ENCODE data around the gene WDR3. TPM values are rescaled to one million over a fixed set of nuclear protein-coding genes. Genes with fewer than 3 reads are reported as not detected.

Gene WDR3
- total RNA-seq, 1 experiment from 2014 or later: 30.7 TPM

DNA sequence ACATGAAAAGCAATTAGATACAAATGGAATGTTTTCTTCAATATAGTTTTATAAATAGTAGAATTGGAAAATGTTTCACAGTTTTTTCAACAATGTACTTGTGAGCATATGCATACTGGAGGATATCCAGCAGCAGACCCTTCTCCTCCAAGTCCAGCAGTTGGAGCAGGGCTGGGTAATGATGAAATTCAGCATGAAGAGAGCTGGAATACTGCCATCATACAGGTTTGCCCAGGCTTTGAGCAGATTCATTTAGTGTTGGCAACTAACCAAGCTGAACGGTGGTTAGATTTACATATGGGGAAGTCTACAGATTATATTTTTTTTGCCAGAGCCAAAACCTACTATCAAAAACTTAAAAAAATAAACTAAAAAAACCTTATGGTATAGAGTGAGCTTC lies 38.3 kb downstream of the WDR3 start:
- BruUV-seq (replicated peaks): no TSS peak
- ChIA-PET CTCF (no interaction called here), POLR2A (no interaction called here)
- no peak for ATAC-seq
- in situ Hi-C loops (cut with HindIII; ENCODE audit: low pct_unique_long_range_greater_than_20kb, low sequenced_read_pairs) (no loop called here), intact Hi-C loops (cut with micrococcal nuclease; ENCODE audit: unreplicated experiment) (no loop called here)
- H3K9me3 ChIP-seq (ENCODE audit: control insufficient read depth, insufficient read depth, low read depth, low read length): no peaks in the 10 kb centered on the region
- H3K27ac ChIP-seq (ENCODE audit: low read length): no peak overlapping the region
- no peak overlapping the region for H3K4me3 ChIP-seq (ENCODE audit: low read depth in 2 of 2, low read length in 2 of 2)
- no peak for DNase-seq (ENCODE audit: low read depth, low spot score)
- no peaks in the 10 kb centered on the region for H3K36me3 ChIP-seq (ENCODE audit: control insufficient read depth, insufficient read depth, low read length)
- H3K4me1 ChIP-seq (ENCODE audit: control insufficient read depth, insufficient read depth, low read length): no peaks in the 10 kb centered on the region
- TF ChIP-seq, protein P1, sequence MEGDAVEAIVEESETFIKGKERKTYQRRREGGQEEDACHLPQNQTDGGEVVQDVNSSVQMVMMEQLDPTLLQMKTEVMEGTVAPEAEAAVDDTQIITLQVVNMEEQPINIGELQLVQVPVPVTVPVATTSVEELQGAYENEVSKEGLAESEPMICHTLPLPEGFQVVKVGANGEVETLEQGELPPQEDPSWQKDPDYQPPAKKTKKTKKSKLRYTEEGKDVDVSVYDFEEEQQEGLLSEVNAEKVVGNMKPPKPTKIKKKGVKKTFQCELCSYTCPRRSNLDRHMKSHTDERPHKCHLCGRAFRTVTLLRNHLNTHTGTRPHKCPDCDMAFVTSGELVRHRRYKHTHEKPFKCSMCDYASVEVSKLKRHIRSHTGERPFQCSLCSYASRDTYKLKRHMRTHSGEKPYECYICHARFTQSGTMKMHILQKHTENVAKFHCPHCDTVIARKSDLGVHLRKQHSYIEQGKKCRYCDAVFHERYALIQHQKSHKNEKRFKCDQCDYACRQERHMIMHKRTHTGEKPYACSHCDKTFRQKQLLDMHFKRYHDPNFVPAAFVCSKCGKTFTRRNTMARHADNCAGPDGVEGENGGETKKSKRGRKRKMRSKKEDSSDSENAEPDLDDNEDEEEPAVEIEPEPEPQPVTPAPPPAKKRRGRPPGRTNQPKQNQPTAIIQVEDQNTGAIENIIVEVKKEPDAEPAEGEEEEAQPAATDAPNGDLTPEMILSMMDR (IDR thresholded peaks at IDR 0.05): no peak
- TF ChIP-seq, protein P2, sequence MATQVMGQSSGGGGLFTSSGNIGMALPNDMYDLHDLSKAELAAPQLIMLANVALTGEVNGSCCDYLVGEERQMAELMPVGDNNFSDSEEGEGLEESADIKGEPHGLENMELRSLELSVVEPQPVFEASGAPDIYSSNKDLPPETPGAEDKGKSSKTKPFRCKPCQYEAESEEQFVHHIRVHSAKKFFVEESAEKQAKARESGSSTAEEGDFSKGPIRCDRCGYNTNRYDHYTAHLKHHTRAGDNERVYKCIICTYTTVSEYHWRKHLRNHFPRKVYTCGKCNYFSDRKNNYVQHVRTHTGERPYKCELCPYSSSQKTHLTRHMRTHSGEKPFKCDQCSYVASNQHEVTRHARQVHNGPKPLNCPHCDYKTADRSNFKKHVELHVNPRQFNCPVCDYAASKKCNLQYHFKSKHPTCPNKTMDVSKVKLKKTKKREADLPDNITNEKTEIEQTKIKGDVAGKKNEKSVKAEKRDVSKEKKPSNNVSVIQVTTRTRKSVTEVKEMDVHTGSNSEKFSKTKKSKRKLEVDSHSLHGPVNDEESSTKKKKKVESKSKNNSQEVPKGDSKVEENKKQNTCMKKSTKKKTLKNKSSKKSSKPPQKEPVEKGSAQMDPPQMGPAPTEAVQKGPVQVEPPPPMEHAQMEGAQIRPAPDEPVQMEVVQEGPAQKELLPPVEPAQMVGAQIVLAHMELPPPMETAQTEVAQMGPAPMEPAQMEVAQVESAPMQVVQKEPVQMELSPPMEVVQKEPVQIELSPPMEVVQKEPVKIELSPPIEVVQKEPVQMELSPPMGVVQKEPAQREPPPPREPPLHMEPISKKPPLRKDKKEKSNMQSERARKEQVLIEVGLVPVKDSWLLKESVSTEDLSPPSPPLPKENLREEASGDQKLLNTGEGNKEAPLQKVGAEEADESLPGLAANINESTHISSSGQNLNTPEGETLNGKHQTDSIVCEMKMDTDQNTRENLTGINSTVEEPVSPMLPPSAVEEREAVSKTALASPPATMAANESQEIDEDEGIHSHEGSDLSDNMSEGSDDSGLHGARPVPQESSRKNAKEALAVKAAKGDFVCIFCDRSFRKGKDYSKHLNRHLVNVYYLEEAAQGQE (IDR thresholded peaks at IDR 0.05; ENCODE audit: insufficient read depth in 1 of 2, low read depth in 2 of 2, low read length in 1 of 2): no peak
- no peak for TF ChIP-seq TCF7L2 (IDR thresholded peaks at IDR 0.05; ENCODE audit: low read depth, low read length)
- no peak for TF ChIP-seq POLR2AphosphoS5 (IDR thresholded peaks at IDR 0.05; ENCODE audit: low read depth, low read length)
- TF ChIP-seq SIN3A (IDR thresholded peaks at IDR 0.05; ENCODE audit: borderline replicate concordance, insufficient read depth, low read depth, low read length): no peak
- no peaks in the 10 kb centered on the region for H3K27me3 ChIP-seq (ENCODE audit: control insufficient read depth, insufficient read depth, low read length)

DNA sequence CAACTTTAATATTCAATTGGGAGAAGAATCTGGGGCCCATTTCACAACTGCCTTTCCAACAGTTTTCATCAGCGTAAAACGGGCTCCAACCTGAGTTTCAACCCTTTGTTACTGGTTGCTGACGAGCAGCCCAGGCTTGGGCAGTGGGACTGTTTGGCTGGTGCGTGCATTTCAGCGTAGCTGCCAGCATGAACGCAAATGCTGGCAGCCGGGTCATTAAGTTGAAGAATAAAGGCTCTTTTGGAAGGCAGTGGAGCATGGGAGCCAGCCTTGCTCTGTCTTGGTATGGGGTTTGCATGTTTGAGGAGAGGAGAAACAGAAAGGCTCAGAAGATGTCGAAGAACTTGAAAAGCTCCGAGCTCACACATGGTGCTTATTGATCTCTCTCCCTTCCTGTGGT lies 40.7 kb downstream of the WDR3 start:
- BruUV-seq (replicated peaks): no TSS peak
- H3K36me3 ChIP-seq (ENCODE audit: control insufficient read depth, insufficient read depth, low read length): no peaks in the 10 kb centered on the region
- intact Hi-C loops (cut with micrococcal nuclease; ENCODE audit: unreplicated experiment) (no loop called here), in situ Hi-C loops (cut with HindIII; ENCODE audit: low pct_unique_long_range_greater_than_20kb, low sequenced_read_pairs) (no loop called here)
- no peak overlapping the region for H3K27ac ChIP-seq (ENCODE audit: low read length)
- H3K27me3 ChIP-seq (ENCODE audit: control insufficient read depth, insufficient read depth, low read length): no peaks in the 10 kb centered on the region
- H3K4me3 ChIP-seq (ENCODE audit: low read depth in 2 of 2, low read length in 2 of 2): no peak overlapping the region
- TF ChIP-seq POLR2AphosphoS5 (IDR thresholded peaks at IDR 0.05; ENCODE audit: low read depth, low read length) (no peak), SIN3A (IDR thresholded peaks at IDR 0.05; ENCODE audit: borderline replicate concordance, insufficient read depth, low read depth, low read length) (no peak)
- TF ChIP-seq, protein P2 (IDR thresholded peaks at IDR 0.05; ENCODE audit: insufficient read depth in 1 of 2, low read depth in 2 of 2, low read length in 1 of 2): no peak
- no peaks in the 10 kb centered on the region for H3K4me1 ChIP-seq (ENCODE audit: control insufficient read depth, insufficient read depth, low read length)
- POLR2A ChIA-PET: no interaction called here
- CTCF ChIA-PET: no interaction called here
- ATAC-seq: no peak
- H3K9me3 ChIP-seq (ENCODE audit: control insufficient read depth, insufficient read depth, low read depth, low read length): no peaks in the 10 kb centered on the region
- no peak for DNase-seq (ENCODE audit: low read depth, low spot score)

Measured in Panc1 (cell line).